Loucy (cell line): ENCODE results near the gene L3HYPDH.

ENCODE experiments used
- H2AFZ ChIP-seq: fragments of 200-600 bp; sonication (generic); 2 replicates; pipeline ENCODE4 v1.6.0; 2016; ENCODE audit warnings: antibody characterized with exemption, mild to moderate bottlenecking, low read length, moderate library complexity
- H3F3A ChIP-seq: fragments of 200-600 bp; 2 replicates; pipeline ENCODE4 v1.6.0; 2016; ENCODE audit warnings: antibody characterized with exemption, low read depth, mild to moderate bottlenecking
- H3K27me3 ChIP-seq: fragments of 200-600 bp; sonication (generic); 2 replicates; pipeline ENCODE4 v1.6.1; 2014; ENCODE audit warnings: low read length, mild to moderate bottlenecking; ENCODE audit not compliant: insufficient read depth, poor library complexity, severe bottlenecking
- H3K36me3 ChIP-seq: fragments of 200-600 bp; sonication (generic); 2 replicates; pipeline ENCODE4 v1.6.1; 2016; ENCODE audit warnings: low read length; ENCODE audit not compliant: insufficient read depth
- H3K4me1 ChIP-seq: fragments of 200-600 bp; sonication (generic); 2 replicates; pipeline ENCODE4 v1.5.1; 2014; ENCODE audit warnings: low read length, mild to moderate bottlenecking; ENCODE audit not compliant: insufficient read depth, poor library complexity, severe bottlenecking
- H3K4me2 ChIP-seq: fragments of 200-600 bp; sonication (generic); 2 replicates; pipeline ENCODE4 v1.6.0; 2014; ENCODE audit warnings: antibody characterized with exemption, low read length, low read depth, mild to moderate bottlenecking; ENCODE audit not compliant: poor library complexity, severe bottlenecking
- H3K4me3 ChIP-seq: fragments of 200-600 bp; sonication (generic); 2 replicates; pipeline ENCODE4 v1.5.1; 2014; ENCODE audit warnings: low read length, mild to moderate bottlenecking, mixed read lengths; ENCODE audit not compliant: poor library complexity, severe bottlenecking
- H3K79me2 ChIP-seq: fragments of 200-600 bp; sonication (generic); 2 replicates; pipeline ENCODE4 v1.6.1; 2014; ENCODE audit warnings: low read length; ENCODE audit not compliant: insufficient read depth
- H3K9ac ChIP-seq: fragments of 200-600 bp; sonication (generic); 2 replicates; pipeline ENCODE4 v1.6.0; 2014; ENCODE audit warnings: mild to moderate bottlenecking, low read depth, low read length, moderate library complexity; ENCODE audit not compliant: poor library complexity, severe bottlenecking
- H3K9me2 ChIP-seq: fragments of 200-600 bp; sonication (generic); replicated peaks from 2 replicates; pipeline ENCODE4 v1.6.1; 2016; ENCODE audit warnings: low read depth, low read length, mixed read lengths
- H3K9me3 ChIP-seq: fragments of 200-600 bp; sonication (generic); 2 replicates; pipeline ENCODE4 v1.6.1; 2014; ENCODE audit warnings: mild to moderate bottlenecking, antibody characterized with exemption, low read length, low read depth; ENCODE audit not compliant: insufficient read depth
- H4K20me1 ChIP-seq: fragments of 200-600 bp; sonication (generic); 2 replicates; pipeline ENCODE4 v1.6.0; 2014; ENCODE audit warnings: antibody characterized with exemption, low read length, mild to moderate bottlenecking; ENCODE audit not compliant: insufficient read depth, poor library complexity, severe bottlenecking
- EZH2phosphoT487 ChIP-seq: fragments of 200-600 bp; IDR thresholded peaks from 2 replicates; pipeline ENCODE4 v1.6.1; 2018; ENCODE audit warnings: antibody characterized with exemption, mild to moderate bottlenecking, moderate library complexity, borderline replicate concordance
- TF ChIP-seq, protein P1 (sequence below): fragments of 200-600 bp; sonication (generic); conservative IDR thresholded peaks from 2 replicates; pipeline ENCODE4 v1.5.1; 2014; ENCODE audit warnings: mild to moderate bottlenecking, antibody characterized with exemption, low read length

The L3HYPDH gene

DNA sequence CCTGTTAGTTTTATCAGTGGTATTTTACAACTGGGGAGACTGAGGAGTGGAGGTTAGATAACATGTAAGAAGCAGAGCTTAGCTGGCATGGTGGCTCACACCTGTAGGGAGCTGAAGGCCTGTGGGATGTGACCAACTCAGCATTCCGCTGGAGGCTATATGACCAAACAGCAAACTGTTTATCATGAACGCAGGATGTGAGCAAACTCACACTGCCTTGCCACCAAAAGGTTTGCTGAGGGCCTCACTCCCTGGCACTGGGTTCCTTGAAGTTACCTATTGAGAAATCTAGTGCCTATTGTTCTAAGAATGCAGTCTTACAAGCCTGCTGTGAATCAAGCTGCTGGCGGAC lies 23.5 kb upstream of the L3HYPDH start:
- H3F3A ChIP-seq: no peaks in the 10 kb centered on the region
- H3K9ac ChIP-seq: no peak overlapping the region
- H3K36me3 ChIP-seq: peaks cover 6% of the 10 kb centered on the region; the same call in 1 of the 2 replicates
- no peak overlapping the region for H2AFZ ChIP-seq
- no peaks in the 10 kb centered on the region for H3K27me3 ChIP-seq
- no peaks in the 10 kb centered on the region for H4K20me1 ChIP-seq
- no peaks in the 10 kb centered on the region for H3K9me2 ChIP-seq
- H3K4me1 ChIP-seq: peaks cover 4% of the 10 kb centered on the region
- no peak overlapping the region for H3K4me2 ChIP-seq
- TF ChIP-seq, protein P1, sequence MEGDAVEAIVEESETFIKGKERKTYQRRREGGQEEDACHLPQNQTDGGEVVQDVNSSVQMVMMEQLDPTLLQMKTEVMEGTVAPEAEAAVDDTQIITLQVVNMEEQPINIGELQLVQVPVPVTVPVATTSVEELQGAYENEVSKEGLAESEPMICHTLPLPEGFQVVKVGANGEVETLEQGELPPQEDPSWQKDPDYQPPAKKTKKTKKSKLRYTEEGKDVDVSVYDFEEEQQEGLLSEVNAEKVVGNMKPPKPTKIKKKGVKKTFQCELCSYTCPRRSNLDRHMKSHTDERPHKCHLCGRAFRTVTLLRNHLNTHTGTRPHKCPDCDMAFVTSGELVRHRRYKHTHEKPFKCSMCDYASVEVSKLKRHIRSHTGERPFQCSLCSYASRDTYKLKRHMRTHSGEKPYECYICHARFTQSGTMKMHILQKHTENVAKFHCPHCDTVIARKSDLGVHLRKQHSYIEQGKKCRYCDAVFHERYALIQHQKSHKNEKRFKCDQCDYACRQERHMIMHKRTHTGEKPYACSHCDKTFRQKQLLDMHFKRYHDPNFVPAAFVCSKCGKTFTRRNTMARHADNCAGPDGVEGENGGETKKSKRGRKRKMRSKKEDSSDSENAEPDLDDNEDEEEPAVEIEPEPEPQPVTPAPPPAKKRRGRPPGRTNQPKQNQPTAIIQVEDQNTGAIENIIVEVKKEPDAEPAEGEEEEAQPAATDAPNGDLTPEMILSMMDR: no peak
- no peak for TF ChIP-seq EZH2phosphoT487
- H3K4me3 ChIP-seq: no peak overlapping the region
- no peaks in the 10 kb centered on the region for H3K79me2 ChIP-seq
- no peaks in the 10 kb centered on the region for H3K9me3 ChIP-seq

DNA sequence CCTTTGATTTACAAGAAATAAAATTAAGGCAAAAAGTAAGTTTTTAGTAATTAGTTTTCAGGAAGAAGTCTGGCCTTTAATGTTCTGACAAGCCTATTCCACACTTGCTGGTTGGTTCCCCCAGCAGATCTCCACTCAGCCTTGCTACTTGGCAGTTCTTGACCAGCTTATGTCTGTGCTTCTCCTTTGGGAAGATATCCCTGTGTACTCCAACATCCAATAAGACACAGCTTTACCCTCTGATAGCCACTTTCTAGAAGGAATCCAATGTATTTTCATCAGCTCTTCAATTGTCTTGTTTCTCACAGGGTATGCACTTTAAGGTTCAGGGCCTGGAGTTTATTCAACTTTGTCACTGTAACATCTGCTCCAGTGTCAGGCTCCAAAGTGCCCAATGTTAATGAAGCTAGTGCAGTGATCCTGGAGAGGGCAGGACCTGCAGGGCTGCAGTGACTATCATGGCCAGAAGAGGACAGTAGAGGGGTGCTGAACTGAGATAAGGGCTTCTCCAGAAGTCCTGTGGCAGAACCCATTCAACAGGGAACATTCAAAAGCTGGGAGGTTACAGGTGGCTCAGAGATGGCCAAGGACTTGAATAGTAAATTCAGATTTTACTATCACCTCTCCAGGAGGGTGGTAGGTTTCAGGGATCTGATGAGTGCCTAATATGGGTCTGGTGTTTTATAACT lies 23.0 kb upstream of the L3HYPDH start:
- Histone ChIP-seq H3F3A (no peaks in the 10 kb centered on the region), H4K20me1 (no peaks in the 10 kb centered on the region), H3K4me2 (no peak overlapping the region), H3K4me3 (no peak overlapping the region), H2AFZ (no peak overlapping the region), H3K27me3 (no peaks in the 10 kb centered on the region), H3K9me3 (no peaks in the 10 kb centered on the region), H3K9me2 (no peaks in the 10 kb centered on the region), H3K4me1 (peaks cover 4% of the 10 kb centered on the region), H3K36me3 (peaks cover 6% of the 10 kb centered on the region; the same call in 1 of the 2 replicates), H3K9ac (no peak overlapping the region), H3K79me2 (no peaks in the 10 kb centered on the region)
- no peak for TF ChIP-seq EZH2phosphoT487
- TF ChIP-seq, protein P1: peak; percentile 95

DNA sequence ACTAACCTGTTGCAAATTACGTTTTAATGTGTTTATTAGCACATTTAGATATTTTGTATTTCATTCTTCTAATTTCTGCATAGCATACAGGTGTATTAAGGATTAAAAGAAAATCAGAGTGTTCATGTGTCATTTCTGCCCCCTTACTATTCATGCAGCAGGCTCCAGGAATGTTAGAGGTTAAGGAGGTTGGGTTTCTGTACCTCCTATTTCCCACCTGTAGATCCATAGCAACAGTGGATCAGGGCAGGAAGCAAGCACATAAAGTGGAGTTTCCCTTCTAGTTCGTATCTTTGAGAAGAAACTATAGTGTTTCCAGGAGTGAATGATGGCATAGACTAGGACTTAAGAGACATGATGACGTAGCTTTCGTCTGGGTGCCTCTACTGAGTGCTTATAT lies 19.0 kb upstream of the L3HYPDH start:
- Histone ChIP-seq H3K9ac (no peak overlapping the region), H2AFZ (no peak overlapping the region), H3K4me1 (peaks cover 4% of the 10 kb centered on the region), H3K4me2 (no peak overlapping the region), H3K4me3 (no peak overlapping the region), H3K9me2 (no peaks in the 10 kb centered on the region), H4K20me1 (no peaks in the 10 kb centered on the region), H3K9me3 (no peaks in the 10 kb centered on the region), H3K36me3 (peaks cover 13% of the 10 kb centered on the region; the same call in 1 of the 2 replicates), H3K79me2 (no peaks in the 10 kb centered on the region), H3F3A (no peaks in the 10 kb centered on the region), H3K27me3 (no peaks in the 10 kb centered on the region)
- no peak for TF ChIP-seq EZH2phosphoT487
- TF ChIP-seq, protein P1: no peak
